GM19193 (cell line): ENCODE results near the gene ANKH.

Source experiments
- POLR2A ChIP-seq: IDR thresholded peaks from 4 replicates; pipeline ENCODE4 v1.6.1; 2011; ENCODE audit not compliant: insufficient read depth, insufficient read length; ENCODE audit errors: extremely low read depth

ANKH gene

GRCh38 chr5:14896131-14896530 lies 24.6 kb upstream of the ANKH start:
- TF ChIP-seq POLR2A: no peak

GRCh38 chr5:14895301-14895700 lies 23.7 kb upstream of the ANKH start:
- TF ChIP-seq POLR2A: no peak

GRCh38 chr5:14894748-14895147 lies 23.2 kb upstream of the ANKH start:
- TF ChIP-seq POLR2A: no peak

- TF ChIP-seq POLR2A: no peak
Observed at GRCh38 chr5:14893381-14893780, 21.8 kb upstream of the ANKH start.

GRCh38 chr5:14890846-14891245 lies 19.3 kb upstream of the ANKH start:
- TF ChIP-seq POLR2A: no peak

GRCh38 chr5:14884062-14884612 lies 12.6 kb upstream of the ANKH start:
- no peak for TF ChIP-seq POLR2A

- no peak for TF ChIP-seq POLR2A
Observed at GRCh38 chr5:14882658-14883580, 11.3 kb upstream of the ANKH start.

GRCh38 chr5:14881826-14882225 lies 10.2 kb upstream of the ANKH start:
- no peak for TF ChIP-seq POLR2A

GRCh38 chr5:14880688-14881087 lies 9.1 kb upstream of the ANKH start:
- no peak for TF ChIP-seq POLR2A

- TF ChIP-seq POLR2A: no peak
Observed at GRCh38 chr5:14879937-14880589, 8.5 kb upstream of the ANKH start.

GRCh38 chr5:14879393-14879792 lies 7.8 kb upstream of the ANKH start:
- TF ChIP-seq POLR2A: no peak

- no peak for TF ChIP-seq POLR2A
Observed at GRCh38 chr5:14876095-14876494, 4.5 kb upstream of the ANKH start.

- TF ChIP-seq POLR2A: no peak
Observed at GRCh38 chr5:14873790-14874189, 2.2 kb upstream of the ANKH start.

- TF ChIP-seq POLR2A: no peak
Observed at GRCh38 chr5:14873093-14873492, 1.5 kb upstream of the ANKH start.

- no peak for TF ChIP-seq POLR2A
Observed at GRCh38 chr5:14872070-14872989, 752 bp upstream of the ANKH start.
